Amniotic stem cell (primary cell): ENCODE data around the gene SLBP.
A peak's percentile ranks its signal among the peaks of the same experiment; 100 is the strongest.

ENCODE experiments used
- DNase-seq: peaks from one replicate; lab custom pipeline; 2025; lab: John Stamatoyannopoulos, UW

Gene SLBP

DNA sequence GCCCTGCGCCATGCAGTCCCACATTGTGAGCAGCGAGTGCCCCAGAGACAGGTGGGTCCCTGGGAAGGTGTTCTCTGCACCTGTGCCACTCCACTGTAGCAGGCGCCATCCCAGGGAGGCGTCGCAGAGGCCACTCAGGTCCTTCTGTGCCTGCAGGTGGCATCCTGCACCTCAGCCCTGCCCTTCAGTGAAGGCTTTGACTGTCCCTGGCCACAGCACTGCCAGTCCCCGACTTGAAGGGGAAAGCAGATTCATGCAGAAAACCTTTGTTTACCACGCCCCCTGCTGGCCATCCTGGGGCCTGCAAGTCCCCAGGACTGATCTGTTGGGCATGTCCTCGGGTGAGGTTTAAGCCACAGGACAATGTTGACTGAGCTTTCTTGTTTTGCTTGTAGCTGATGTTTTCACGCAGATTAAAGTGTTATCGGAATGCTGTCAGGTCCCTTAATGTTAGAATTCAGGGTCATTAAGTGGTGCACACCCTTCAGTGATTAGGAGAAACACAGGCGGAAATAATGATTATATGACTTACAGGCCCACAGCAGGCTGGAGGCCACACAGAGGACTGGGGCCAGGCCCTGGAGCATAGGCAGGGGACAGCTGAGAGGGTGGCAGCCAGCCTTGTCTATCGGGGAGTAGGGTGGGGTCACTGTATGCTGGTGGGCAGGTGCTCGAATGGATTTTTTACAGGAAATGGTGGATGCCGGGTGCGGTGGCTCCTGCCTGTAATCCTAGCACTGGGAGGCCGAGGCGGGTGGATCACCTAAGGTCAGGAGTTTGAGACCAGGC lies 14.2 kb upstream of the SLBP start:
- peak; percentile 26 for DNase-seq

- no peak for DNase-seq
Measured at GRCh38 chr4:1725521-1725920, 13.4 kb upstream of the SLBP start.

- DNase-seq, result no peak
Measured at GRCh38 chr4:1723131-1723801, 11.1 kb upstream of the SLBP start.

- DNase-seq, result no peak
Measured at GRCh38 chr4:1722551-1723118, 10.5 kb upstream of the SLBP start.

DNA sequence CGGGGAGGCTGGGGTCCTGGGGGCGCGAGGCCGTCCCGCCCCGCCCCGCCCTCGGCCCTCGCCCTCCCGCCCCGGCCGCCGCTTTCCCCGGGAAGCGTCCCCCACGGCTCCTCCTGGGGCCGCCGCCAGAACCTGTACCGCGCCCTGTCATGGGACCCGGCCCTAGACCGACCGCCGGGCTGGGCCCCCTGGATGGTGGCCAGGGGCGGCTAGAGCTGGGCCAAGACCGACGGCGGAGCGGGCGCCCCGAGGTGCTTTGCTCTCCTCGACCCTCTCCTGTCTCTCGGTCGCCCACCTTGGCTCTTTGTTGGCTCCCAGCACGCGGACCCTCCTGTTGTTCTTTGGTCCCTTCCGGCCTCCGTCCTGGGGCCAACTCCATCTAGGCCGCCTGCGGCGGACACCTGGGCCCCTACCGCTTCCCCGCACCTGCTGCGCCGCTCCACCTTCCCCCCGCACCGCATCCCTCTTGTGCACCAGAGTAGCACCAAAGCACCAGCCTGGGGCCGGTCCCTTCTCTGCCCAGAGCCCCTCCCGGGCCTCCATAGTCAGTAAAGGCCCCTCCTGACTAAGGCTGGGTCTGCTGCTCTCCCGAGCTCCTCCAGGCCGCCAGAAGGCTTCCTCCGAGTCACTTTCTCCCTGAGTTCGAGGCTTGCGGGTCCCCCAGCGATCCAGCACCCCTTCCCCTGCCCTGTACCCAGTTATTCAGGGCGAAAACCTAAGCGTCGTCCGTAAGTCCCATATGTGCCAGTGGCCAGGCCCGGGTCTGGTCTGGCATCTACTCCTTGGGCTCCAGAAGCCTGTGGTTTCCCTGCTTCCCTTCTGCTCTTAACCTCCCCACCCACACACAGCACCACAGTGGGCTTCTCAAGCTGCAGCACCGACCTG lies 9.8 kb upstream of the SLBP start:
- no peak for DNase-seq

GRCh38 chr4:1721003-1721665 lies 9.0 kb upstream of the SLBP start, which contains the start of the genes TACC3 and TMEM129:
Gene TACC3 (plus strand): TSS chr4:1721521. CDS start chr4:1723422, 1,901 bp downstream.
Gene TMEM129 (minus strand): TSS chr4:1721323. CDS start chr4:1720837, 486 bp downstream.
- peak; percentile 83 for DNase-seq

GRCh38 chr4:1720163-1720983 lies 8.3 kb upstream of the SLBP start:
- DNase-seq, result no peak

- DNase-seq, result no peak
Measured at GRCh38 chr4:1718095-1718850, 6.2 kb upstream of the SLBP start.

GRCh38 chr4:1717129-1718094 lies 5.3 kb upstream of the SLBP start:
- no peak for DNase-seq

DNA sequence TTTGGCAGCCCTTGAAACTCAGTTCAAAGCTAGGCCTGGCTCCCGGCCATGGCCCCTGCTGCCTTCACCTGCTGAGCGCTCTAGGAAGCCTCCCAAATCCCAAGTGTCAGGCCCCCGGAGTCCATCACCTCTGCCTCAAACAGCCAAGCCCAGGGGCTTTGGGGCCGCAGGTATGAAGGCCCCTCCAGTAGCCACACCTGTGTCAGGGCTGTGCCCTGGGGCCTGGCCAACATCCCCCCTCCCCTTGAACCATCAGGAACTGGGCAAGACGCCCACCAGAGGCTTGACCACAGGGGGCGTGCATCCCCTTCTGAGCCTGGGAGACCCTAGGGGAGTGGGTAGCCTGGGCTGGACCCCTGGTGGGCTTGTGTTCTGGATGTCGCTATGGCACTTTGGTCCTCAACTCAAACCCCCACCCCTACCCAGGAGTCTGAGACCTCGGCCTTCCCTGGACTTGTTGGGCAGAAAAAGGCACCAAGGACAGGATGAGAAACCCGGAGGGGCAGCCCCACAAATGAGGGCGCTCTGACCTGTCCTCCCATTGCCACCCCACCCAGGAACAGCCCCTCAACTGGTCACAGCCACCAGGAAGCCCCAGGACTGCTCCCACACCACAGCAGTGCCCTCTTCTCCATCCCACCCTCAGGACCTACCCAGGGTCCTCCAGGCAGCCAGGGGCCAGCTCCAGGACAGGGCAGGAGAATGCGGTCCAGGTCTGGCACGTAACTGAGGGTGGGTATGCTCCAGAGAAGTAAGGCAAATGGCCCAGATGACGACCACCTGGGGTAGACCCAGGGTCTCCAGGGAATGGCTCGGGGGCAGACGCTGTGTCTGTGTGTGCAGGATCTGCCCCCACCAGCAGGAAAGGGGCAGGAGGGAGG lies 4.2 kb upstream of the SLBP start:
- DNase-seq, result no peak

DNA sequence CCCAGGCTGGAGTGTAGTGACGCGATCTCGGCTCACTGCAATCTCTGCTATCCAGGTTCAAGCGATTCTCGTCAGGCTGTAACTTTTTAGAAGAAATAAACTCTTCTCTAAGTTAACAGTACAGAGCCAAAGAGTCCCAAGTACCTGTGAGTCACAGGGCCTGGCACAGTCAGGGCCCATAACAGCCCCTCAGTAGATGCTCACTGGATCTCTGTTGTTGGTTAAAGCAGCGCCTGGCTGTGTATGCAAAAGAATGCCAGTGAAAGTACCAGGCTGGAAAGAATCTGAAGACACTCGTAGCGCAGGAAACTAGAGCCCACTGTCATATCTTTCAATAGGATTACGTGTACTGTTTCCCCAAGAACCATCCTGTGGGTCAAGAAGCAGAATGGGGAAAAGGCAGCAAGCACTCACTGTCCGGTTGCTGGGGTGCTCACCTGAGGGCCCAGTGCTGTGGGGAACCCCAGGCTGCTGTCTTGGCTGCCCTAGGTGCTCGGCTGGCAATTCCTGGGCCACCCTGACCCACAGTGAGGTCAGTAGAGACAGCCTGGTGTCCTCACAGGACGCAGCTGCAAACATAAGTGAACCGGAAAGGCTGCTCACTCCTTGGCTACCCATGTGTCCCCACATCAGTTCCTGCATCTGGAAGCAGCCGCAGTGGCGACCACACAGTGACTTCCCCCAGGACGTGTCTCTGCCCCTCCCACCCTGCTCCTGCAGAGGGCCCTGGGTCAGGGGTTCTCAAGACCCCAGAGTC lies 3.1 kb upstream of the SLBP start:
- no peak for DNase-seq

DNA sequence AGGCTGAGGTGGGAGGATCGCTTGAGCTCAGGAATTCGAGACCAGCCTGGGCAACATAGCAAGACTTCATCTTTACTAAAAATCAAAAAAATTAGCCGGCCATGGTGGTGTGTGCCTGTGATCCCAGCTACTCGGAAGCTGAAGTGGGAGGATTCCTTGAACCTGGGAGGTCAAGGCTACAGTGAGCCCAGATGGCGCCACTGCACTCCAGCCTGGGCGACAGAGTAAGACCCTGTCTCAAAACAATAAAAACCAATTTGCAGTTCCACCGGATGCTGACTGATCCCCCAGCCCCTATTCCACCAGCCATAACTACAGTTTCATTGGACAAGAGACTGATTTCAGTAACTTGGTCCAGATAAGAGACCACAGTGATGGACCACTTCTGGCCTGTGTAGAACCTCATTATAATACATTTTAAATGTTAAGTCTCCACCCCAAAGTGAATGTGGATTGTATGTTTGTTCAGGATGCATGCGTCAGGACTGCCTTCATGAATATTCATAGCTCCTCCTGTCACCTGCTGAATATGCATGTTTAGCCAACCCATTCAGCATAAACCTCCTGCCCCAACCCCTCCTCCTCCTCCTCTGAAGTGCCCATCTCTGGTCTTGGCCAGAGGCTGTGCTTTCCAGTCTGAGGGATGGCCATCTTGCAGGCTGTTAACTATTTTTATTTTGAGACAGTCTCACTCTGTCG lies 2.3 kb upstream of the SLBP start:
- DNase-seq, result no peak

- DNase-seq, result no peak
Measured at GRCh38 chr4:1713003-1713851, 1.1 kb upstream of the SLBP start.

- DNase-seq, result peak; percentile 21
Measured at GRCh38 chr4:1711571-1712215, 426 bp downstream of the SLBP start.

DNA sequence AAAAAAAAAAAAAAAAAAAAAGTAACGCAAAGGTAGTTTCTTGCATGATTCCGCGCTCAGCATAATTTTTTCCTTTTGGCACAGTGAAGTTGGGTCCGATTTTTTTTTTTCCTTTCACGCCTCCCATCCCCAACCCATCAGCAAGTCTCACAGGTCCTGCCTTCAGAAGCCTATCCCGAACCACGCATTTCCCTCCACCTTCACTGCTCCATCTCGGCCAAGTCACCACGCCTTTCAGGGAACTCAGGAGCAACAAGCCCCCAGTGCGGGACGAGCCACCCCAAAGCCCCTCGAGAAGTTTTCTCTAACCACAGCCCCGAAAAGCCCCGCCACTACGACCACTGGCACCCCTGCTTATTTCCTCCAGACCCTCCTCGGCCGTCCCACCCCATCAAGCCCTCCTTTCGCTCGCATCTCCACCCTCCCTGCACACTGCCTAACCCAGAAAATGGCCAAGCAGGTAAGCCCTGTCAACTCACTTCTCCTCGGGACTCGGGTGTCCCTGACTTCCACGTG lies 1.0 kb downstream of the SLBP start:
- DNase-seq, result no peak
